DMS153 (cell line): Measurements from ENCODE around the gene AGAP1.

ENCODE experiments used
- DNase-seq: peaks from one replicate; lab custom pipeline; 2025; lab: John Stamatoyannopoulos, UW

The AGAP1 gene

GRCh38 chr2:235550378-235550760 is 56.5 kb downstream of the AGAP1 start:
- DNase-seq: no peak

DNA sequence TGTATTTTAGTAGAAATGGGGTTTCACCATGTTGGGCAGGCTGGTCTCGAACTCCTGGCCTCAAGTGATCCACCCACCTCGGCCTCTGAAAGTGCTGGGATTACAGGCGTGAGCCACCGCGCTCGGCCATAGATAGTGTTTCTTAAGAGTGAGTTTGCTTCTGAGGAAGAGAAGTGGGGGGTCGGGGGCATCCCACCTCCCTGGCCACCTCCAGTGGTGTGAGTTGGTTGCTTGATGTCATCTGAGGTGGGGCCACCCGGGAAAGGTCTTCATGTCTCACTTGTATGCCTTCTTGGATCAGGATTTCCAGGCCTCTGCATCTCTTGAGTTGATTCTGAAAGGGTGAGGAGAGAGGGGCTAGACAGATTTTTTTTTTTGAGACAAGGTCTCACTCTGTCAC is 57.1 kb downstream of the AGAP1 start:
- no peak for DNase-seq

DNA sequence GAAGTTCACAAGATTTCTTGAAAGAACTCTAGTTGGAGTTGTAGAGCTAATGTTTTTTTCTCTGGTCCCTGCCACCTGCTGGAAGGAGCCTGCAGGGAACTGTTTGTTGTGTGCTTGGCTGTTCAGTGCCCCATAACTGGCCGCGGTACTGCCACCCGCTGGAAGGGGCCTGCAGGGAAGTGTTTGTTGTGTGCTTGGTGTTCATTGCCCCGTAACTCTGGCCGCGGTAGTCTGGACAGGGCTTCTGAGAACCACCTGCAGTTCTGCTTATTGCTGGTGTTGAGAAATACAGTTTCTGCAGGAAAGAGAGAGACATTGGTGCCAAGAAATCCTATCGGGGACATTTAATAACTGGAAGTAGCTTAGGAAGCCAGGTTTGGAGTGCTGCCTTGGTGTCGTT is 58.1 kb downstream of the AGAP1 start:
- DNase-seq: no peak

GRCh38 chr2:235552671-235553070 is 58.8 kb downstream of the AGAP1 start:
- no peak for DNase-seq

DNA sequence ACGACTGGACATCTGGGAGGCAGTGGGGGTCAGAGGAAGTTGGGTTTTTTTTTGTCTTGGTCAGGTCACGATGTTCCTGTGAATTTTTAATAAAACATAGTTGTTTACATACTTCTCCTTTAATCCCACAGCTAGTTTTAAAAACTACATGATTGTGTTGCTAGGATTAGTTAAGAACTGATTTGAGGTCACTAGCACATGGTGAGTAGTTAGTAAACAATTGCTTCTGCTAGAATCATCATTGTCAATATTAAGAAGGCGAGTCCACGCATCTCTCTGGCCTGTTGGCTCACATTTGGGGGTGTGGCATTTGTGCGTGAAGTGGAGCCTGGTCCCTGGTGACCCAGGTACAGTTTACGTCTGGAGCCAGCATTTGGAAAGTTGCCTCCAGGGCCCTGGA is 59.4 kb downstream of the AGAP1 start:
- DNase-seq: no peak

- DNase-seq: no peak
These were observed 59.9 kb downstream of the AGAP1 start for GRCh38 chr2:235553696-235554100.

GRCh38 chr2:235554385-235554784 is 60.5 kb downstream of the AGAP1 start:
- no peak for DNase-seq

DNA sequence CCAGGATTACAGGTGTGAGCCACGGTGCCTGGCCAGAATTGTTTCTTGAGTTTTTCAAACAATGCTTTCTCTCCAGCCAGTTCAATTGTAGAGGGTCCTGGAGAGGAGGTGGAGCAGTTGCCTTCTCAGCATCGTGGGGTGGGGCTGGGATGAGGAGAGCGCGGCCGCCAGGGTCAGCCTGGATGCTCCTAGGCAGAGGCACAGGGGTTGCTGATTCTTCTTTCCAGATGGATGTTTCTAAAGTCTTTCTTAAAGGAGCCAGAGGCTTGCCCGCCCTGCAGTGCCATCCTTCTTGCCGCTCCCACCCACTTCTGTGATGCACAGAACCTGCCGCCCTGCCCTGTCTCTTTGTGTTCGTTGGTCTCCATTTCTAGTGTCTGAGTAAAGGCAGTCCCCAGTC is 61.1 kb downstream of the AGAP1 start:
- no peak for DNase-seq

- DNase-seq: no peak
These were observed 61.5 kb downstream of the AGAP1 start for GRCh38 chr2:235555371-235555770.

GRCh38 chr2:235556086-235556485 is 62.2 kb downstream of the AGAP1 start:
- no peak for DNase-seq

DNA sequence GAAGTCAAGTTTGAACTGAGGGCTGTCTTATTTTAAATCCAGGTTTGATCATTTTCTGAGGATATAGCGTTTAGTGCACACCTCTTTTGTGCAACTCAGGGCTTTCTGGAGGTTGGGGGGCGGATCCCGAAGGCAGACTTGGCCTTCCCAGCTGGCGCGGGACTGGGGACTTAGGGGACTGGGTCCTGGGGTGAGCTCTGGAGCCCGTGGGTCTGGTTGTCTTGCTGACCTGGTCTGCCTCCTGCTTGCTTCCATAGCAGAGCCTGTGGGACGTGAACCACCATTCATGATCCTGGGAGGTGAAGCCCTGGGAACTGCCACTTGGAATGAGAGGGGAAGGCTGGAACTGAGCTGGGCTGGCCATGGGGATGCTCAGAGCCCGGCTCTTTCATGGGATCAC is 63.1 kb downstream of the AGAP1 start:
- no peak for DNase-seq

- DNase-seq: no peak
These were observed 64.1 kb downstream of the AGAP1 start for GRCh38 chr2:235557903-235558302.

- DNase-seq: no peak
These were observed 64.7 kb downstream of the AGAP1 start for GRCh38 chr2:235558572-235558971.

DNA sequence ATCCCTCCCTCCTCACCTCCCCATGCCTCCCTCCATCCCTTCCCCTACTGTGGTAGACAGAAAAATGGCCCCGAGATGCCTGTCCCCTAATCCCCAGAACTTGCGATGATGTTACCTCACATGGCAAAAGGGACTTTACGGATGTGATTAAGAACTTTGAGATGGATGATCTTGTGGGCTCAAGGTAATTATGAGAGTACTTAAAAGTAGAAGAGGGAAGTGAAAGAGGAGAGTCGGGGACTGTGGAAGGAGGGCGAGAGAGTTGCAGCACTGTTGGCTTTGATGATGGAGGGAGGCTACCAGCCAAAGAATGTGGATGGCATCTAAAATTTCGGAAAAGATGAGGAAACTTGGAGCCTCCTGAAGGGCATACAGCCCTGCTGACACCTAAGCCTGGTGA is 66.5 kb downstream of the AGAP1 start:
- no peak for DNase-seq

GRCh38 chr2:235561450-235561849 is 67.6 kb downstream of the AGAP1 start:
- DNase-seq: no peak

- DNase-seq: no peak
These were observed 68.4 kb downstream of the AGAP1 start for GRCh38 chr2:235562065-235562747.

DNA sequence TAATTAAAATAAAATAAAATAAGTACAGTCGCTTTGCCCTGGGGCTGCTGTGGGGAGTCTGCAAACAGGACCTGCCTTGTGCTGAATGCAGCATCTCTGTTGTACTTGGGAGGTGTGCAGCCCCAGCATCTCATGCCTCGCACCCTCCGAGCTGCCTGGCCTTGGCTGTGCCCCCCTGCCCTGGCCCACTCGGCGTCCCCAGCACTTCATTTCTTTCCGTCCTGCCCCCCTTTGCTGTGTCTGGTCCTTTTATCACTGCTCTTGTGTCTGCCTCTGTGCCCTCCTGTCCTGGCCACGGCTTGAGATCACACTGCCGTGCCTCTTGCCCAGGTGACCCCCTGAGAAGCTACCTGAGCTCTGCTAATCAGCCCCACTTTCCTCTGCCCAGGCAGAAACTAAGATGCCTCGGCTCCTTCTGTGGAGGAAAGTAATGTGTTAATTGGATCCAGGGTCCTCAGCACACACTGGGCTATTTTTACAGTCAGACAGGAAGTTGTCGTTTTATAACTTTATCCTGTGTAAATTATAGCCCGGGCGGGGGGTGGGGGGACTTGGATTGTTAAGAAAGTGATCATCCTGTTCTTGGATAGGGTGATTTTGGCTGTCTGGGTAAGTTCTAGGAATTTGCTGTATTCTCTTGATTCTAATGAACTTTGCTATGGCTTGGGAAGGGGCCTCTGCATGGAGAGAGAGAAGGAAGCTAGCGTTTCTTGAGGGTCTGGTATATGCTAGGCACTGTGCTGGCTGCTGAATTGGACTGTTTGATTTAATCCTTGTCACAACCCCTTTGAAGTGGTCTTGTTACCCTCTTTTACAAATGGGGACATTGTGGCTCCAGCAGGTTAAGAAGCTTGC is 69.4 kb downstream of the AGAP1 start:
- DNase-seq: no peak

- DNase-seq: no peak
These were observed 70.2 kb downstream of the AGAP1 start for GRCh38 chr2:235564066-235564465.

GRCh38 chr2:235564884-235565530 is 71.2 kb downstream of the AGAP1 start:
- DNase-seq: no peak

DNA sequence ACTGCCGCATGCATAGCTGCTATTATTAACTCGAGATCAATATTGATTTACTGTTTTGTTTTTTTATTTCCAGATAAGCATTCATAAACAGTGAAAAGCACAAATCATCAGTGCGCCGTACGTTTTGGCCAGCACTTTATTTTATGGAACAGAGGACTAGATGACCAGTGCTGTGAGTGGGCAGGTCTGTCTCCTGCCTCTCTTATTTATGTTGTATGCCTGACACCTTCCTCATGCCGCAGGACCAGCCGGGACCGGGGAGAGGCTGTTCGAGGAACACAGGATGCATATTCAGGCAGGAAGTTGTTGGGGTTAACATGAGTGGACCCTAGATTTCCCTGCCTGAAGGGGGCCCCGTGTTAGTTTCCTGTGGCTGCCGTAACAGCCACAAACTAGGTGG is 72.6 kb downstream of the AGAP1 start:
- no peak for DNase-seq

DNA sequence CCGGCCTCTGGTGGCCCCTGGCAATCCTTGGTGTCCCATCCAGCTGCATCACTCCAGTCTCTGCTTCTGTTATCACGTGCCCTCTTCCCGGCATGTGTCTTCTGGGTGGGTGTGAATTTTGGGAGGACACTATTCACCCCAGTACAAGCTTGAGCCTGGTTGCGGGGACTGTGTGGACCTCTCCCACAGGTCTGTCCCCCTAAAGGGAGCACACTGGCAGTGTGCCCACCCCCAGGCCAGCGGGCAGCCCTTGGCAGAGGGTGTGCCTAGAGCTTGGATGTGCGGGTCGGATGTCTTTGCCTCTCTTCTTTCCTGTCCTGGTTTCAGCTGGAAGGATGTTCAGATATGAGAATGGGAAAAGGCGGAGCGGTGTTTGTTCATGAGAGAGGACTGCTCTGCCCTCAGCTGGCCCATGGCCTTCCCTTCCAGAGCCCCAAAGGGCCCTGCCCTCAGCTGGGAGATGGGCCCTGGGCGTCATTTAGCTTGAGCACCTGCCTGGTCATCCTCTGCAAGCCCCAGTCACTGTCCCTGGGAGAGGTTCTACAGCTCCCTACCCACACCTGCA is 73.2 kb downstream of the AGAP1 start:
- no peak for DNase-seq

GRCh38 chr2:235567842-235568241 is 74.0 kb downstream of the AGAP1 start:
- no peak for DNase-seq

DNA sequence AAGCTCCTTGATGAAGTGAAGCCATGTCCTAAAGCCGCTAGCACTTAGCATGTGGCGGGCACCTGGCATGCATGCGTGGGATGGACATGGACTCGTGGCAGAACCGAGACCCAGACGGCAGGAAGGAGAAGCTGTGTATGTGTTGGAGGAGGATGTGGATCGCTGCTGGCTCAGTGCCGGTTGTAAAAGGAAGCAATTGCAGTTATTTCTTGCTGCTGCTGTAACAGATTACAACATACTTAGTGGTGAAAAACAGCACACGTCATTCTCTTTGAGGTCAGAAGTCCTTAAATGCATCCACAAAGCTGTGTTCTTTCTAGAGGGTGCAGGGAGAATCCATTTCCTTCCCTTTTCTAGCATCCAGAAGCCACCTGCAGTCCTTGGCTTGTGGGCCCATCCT is 74.6 kb downstream of the AGAP1 start:
- no peak for DNase-seq
